Small intestine (tissue), 7 donors: ENCODE data around the gene ETAA1. TPM values are rescaled to one million over a fixed set of nuclear protein-coding genes. Genes with fewer than 3 reads are reported as not detected.

Source experiments
- DNase-seq, 2 donors: peaks; one replicate each; pipeline versions ENCODE4 v3.0.0 to v3.0.0-alpha.2; 2013
- FAIRE-seq: peaks from 2 replicates; lab custom pipeline; 2012; peaks lifted over from hg19 to GRCh38; lab: Jason Lieb, UNC
- H3K27ac ChIP-seq, 3 donors: one replicate each; pipeline ENCODE4 v1.5.1; 2013; ENCODE audit warnings: low read length in 2 of 3, mild to moderate bottlenecking in 2 of 3, control low read depth in 1 of 3, inconsistent platforms in 1 of 3, low read depth in 1 of 3, moderate library complexity in 1 of 3
- H3K27me3 ChIP-seq, 3 donors: one replicate each; pipeline ENCODE4 v1.6.1; 2013; ENCODE audit warnings: low read length in 3 of 3, inconsistent platforms in 1 of 3; ENCODE audit not compliant: control insufficient read depth in 3 of 3, insufficient read depth in 3 of 3
- H3K36me3 ChIP-seq, 3 donors: one replicate each; pipeline ENCODE4 v1.6.1; 2013; ENCODE audit warnings: low read length in 3 of 3, inconsistent platforms in 1 of 3, low read depth in 1 of 3, mild to moderate bottlenecking in 1 of 3, moderate library complexity in 1 of 3; ENCODE audit not compliant: control insufficient read depth in 3 of 3, insufficient read depth in 2 of 3
- H3K4me1 ChIP-seq, 3 donors: one replicate each; pipeline ENCODE4 v1.6.1; 2013; ENCODE audit warnings: low read length in 2 of 3, inconsistent platforms in 1 of 3, low read depth in 1 of 3, mild to moderate bottlenecking in 1 of 3, moderate library complexity in 1 of 3; ENCODE audit not compliant: control insufficient read depth in 3 of 3, insufficient read depth in 2 of 3
- H3K4me3 ChIP-seq, 3 donors: one replicate each; pipeline ENCODE4 v1.5.1; 2013; ENCODE audit warnings: low read length in 3 of 3, control low read depth in 1 of 3, inconsistent platforms in 1 of 3, low read depth in 1 of 3, mild to moderate bottlenecking in 1 of 3, moderate library complexity in 1 of 3
- H3K9me3 ChIP-seq, 2 donors: one replicate each; pipeline ENCODE4 v1.6.1; 2013; ENCODE audit warnings: low read depth in 1 of 2, low read length in 1 of 2; ENCODE audit not compliant: control insufficient read depth in 2 of 2, insufficient read depth in 1 of 2
- WGBS, 3 donors: extraction: QIAGEN DNeasy Blood & Tissue Kit; methylation state at CpG; one replicate each; pipeline ENCODE4 v1.1.7; 2013; 5-methylcytosine and 5-hydroxymethylcytosine counted together
- polyA plus RNA-seq, 4 donors: library from polyadenylated mRNA; stranded (reverse) in 3 of 4; unstranded in 1 of 4; fragments of 200-250 nt in 3 of 4; fragments of 120-200 nt in 1 of 4; gene quantifications; one replicate each; pipeline versions ENCODE4 v1.2.1 to v1.2.3, GENCODE V29; 2013
- donor health status: healthy with polysubstance abuse.
- donor health status: control.
- donor health status: control.
- donor health status: Bipolar disorder and iron deficiency.
- donor health status: healthy.

The ETAA1 gene
- polyA plus RNA-seq, 4 donors = 3.2 to 12.6 (median 5.2) TPM

- DNase-seq (no peak), FAIRE-seq (no peak)
- Histone ChIP-seq H3K9me3 (no peaks in the 10 kb centered on the region), H3K36me3 (no peaks in the 10 kb centered on the region), H3K27me3 (no peaks in the 10 kb centered on the region), H3K27ac (no peak overlapping the region), H3K4me3 (no peak overlapping the region), H3K4me1 (no peaks in the 10 kb centered on the region)
- WGBS, 3 donors = 56 to 75% (median 74%) methylated on average over 2 of the region's 2 CpGs
These were observed 7.8 kb upstream of the ETAA1 start for GRCh38 chr2:67389286-67389685.

- H3K4me1 ChIP-seq = no peaks in the 10 kb centered on the region
- H3K9me3 ChIP-seq = no peaks in the 10 kb centered on the region
- peak overlapping the region in 1 of 3 donors; percentile 20 for H3K27ac ChIP-seq
- DNase-seq = no peak
- H3K36me3 ChIP-seq = no peaks in the 10 kb centered on the region
- no peak for FAIRE-seq
- no peaks in the 10 kb centered on the region for H3K27me3 ChIP-seq
- no peak overlapping the region for H3K4me3 ChIP-seq
These were observed 7.3 kb upstream of the ETAA1 start for GRCh38 chr2:67389788-67390187.

- no peaks in the 10 kb centered on the region for H3K9me3 ChIP-seq
- H3K4me1 ChIP-seq = no peaks in the 10 kb centered on the region
- DNase-seq = no peak
- H3K36me3 ChIP-seq = no peaks in the 10 kb centered on the region
- H3K4me3 ChIP-seq = no peak overlapping the region
- no peak for FAIRE-seq
- H3K27me3 ChIP-seq = no peaks in the 10 kb centered on the region
- H3K27ac ChIP-seq = no peak overlapping the region
These were observed 3.9 kb upstream of the ETAA1 start for GRCh38 chr2:67393237-67393636.

- Histone ChIP-seq H3K27ac (no peak overlapping the region), H3K36me3 (no peaks in the 10 kb centered on the region), H3K27me3 (no peaks in the 10 kb centered on the region), H3K4me1 (no peaks in the 10 kb centered on the region), H3K4me3 (no peak overlapping the region), H3K9me3 (no peaks in the 10 kb centered on the region)
- no peak for DNase-seq
- 96 to 98% (median 96%) methylated on average over 3 of the region's 3 CpGs for WGBS, 3 donors
- no peak for FAIRE-seq
These were observed 2.4 kb upstream of the ETAA1 start for GRCh38 chr2:67394734-67395133.

- Histone ChIP-seq H3K4me3 (no peak overlapping the region), H3K9me3 (no peaks in the 10 kb centered on the region), H3K27me3 (no peaks in the 10 kb centered on the region), H3K36me3 (peaks cover 0 to 2% (median 0%) of the 10 kb centered on the region in 3 donors), H3K4me1 (no peaks in the 10 kb centered on the region), H3K27ac (no peak overlapping the region)
- DNase-seq (peak in 1 of 2 donors; percentile 2), FAIRE-seq (peak; percentile 53)
- WGBS, 3 donors = 40 to 67% (median 61%) methylated on average over 2 of the region's 2 CpGs
These were observed 2.0 kb downstream of the ETAA1 start for GRCh38 chr2:67399144-67399543.

GRCh38 chr2:67399831-67400489 lies 2.8 kb downstream of the ETAA1 start:
- Histone ChIP-seq H3K4me3 (no peak overlapping the region), H3K27ac (no peak overlapping the region), H3K4me1 (no peaks in the 10 kb centered on the region), H3K36me3 (peaks cover 0 to 2% (median 0%) of the 10 kb centered on the region in 3 donors), H3K9me3 (no peaks in the 10 kb centered on the region), H3K27me3 (no peaks in the 10 kb centered on the region)
- peak; percentile 55 for FAIRE-seq
- 56 to 73% (median 66%) methylated on average over 3 of the region's 3 CpGs for WGBS, 3 donors
- no peak for DNase-seq

- Histone ChIP-seq H3K4me3 (no peak overlapping the region), H3K4me1 (no peaks in the 10 kb centered on the region), H3K27ac (no peak overlapping the region), H3K9me3 (no peaks in the 10 kb centered on the region), H3K36me3 (peaks cover 0 to 2% (median 0%) of the 10 kb centered on the region in 3 donors), H3K27me3 (no peaks in the 10 kb centered on the region)
- WGBS, 3 donors = 88 to 93% (median 90%) methylated on average over 4 of the region's 4 CpGs
- FAIRE-seq (peak; percentile 15), DNase-seq (no peak)
These were observed 3.7 kb downstream of the ETAA1 start for GRCh38 chr2:67400560-67401485.

GRCh38 chr2:67408346-67408745 lies 11.2 kb downstream of the ETAA1 start:
- Histone ChIP-seq H3K27me3 (no peaks in the 10 kb centered on the region), H3K4me3 (no peak overlapping the region), H3K9me3 (no peaks in the 10 kb centered on the region), H3K36me3 (peaks cover 0 to 2% (median 0%) of the 10 kb centered on the region in 3 donors), H3K4me1 (peaks cover 0 to 11% (median 0%) of the 10 kb centered on the region in 3 donors), H3K27ac (peak overlapping the region in 1 of 3 donors; percentile 21)
- FAIRE-seq (no peak), DNase-seq (peak in 1 of 2 donors; percentile 51)
